HepG2 (cell line): ENCODE data around the gene PARP1. TPM values are rescaled to one million over a fixed set of nuclear protein-coding genes. Genes with fewer than 3 reads are reported as not detected.

ENCODE experiments used
- ATAC-seq: fragments of 200-7000 bp; cut with Tn5 transposase; 3 replicates; pipeline ENCODE4 v1.9.1; 2020; ENCODE audit warnings: mild to moderate bottlenecking, moderate library complexity
- BruUV-seq: library from RNA; stranded (reverse); fragments of 400-500 nt; replicated peaks from 2 replicates; lab custom pipeline; 2021; lab: Mats Ljungman, UMichigan
- CTCF ChIA-PET: fragments of 300-600 bp; formaldehyde crosslinking; extraction: SDS; loops from one replicate; lab custom pipeline; 2021; ENCODE audit warnings: low total read pairs, inconsistent platforms, low intra/inter-chr PET ratio; lab: Yijun Ruan, JAX
- POLR2A ChIA-PET: fragments of 350-600 bp; sonication (Branson Sonifier 250); formaldehyde crosslinking; loops from one replicate; lab custom pipeline; 2020; ENCODE audit warnings: antibody characterized with exemption, inconsistent platforms; lab: Yijun Ruan, JAX
- DNase-seq: peaks from one replicate; pipeline ENCODE4 v3.0.0-alpha.2; 2015; ENCODE audit warnings: low spot score
- FAIRE-seq: peaks from 3 replicates; lab custom pipeline; 2011; peaks lifted over from hg19 to GRCh38; lab: Jason Lieb, UNC
- H2AFZ ChIP-seq: one replicate; pipeline ENCODE4 v1.6.1; 2011; ENCODE audit warnings: low read length, inconsistent platforms
- H3K27ac ChIP-seq: fragments of 300-600 bp; 3 replicates; pipeline ENCODE4 v1.8.0; 2011; ENCODE audit warnings: mixed run types, mild to moderate bottlenecking, mixed read lengths, low read length, inconsistent platforms; ENCODE audit not compliant: insufficient read depth; ENCODE audit errors: extremely low read length
- H3K27me3 ChIP-seq, 2 experiments: fragments of 200-600 bp in 1 of 2; 2 replicates in 1 of 2; 3 replicates in 1 of 2; pipeline versions ENCODE4 v1.6.0 to v1.8.0; 2011; ENCODE audit warnings: low read length in 2 of 2, mild to moderate bottlenecking in 2 of 2, moderate library complexity in 2 of 2, inconsistent platforms in 1 of 2; ENCODE audit not compliant: insufficient read depth in 2 of 2, control insufficient read depth in 1 of 2
- H3K36me3 ChIP-seq, 2 experiments: fragments of 200-600 bp in 1 of 2; replicated peaks in 1 of 2; 2 replicates in 1 of 2; 3 replicates in 1 of 2; pipeline versions ENCODE4 v1.5.1 to v1.8.0; 2011; ENCODE audit warnings: low read length in 2 of 2, inconsistent platforms in 1 of 2; ENCODE audit not compliant: insufficient read depth in 2 of 2, control insufficient read depth in 1 of 2
- H3K4me1 ChIP-seq: 2 replicates; pipeline ENCODE4 v1.5.1; 2012; ENCODE audit warnings: low read length, inconsistent platforms; ENCODE audit not compliant: insufficient read depth
- H3K4me2 ChIP-seq: 2 replicates; pipeline ENCODE4 v1.6.0; 2011; ENCODE audit warnings: low read depth, low read length, inconsistent platforms
- H3K4me3 ChIP-seq, 3 experiments: fragments of 200-600 bp in 1 of 3; sonication (generic), shearing (Covaris generic) in 1 of 3; replicated peaks in 1 of 3; 2 replicates each; pipeline ENCODE4 v1.5.1; 2011 to 2016; ENCODE audit warnings: low read length in 3 of 3, inconsistent platforms in 2 of 3, low read depth in 2 of 3, mild to moderate bottlenecking in 2 of 3, control low read depth in 1 of 3, mixed read lengths in 1 of 3; ENCODE audit not compliant: insufficient read depth in 1 of 3
- H3K79me2 ChIP-seq: one replicate; pipeline ENCODE4 v1.6.1; 2011; ENCODE audit warnings: low read length, inconsistent platforms; ENCODE audit not compliant: insufficient read depth
- H3K9ac ChIP-seq: 2 replicates; pipeline ENCODE4 v1.6.0; 2011; ENCODE audit warnings: mild to moderate bottlenecking, low read depth, low read length, inconsistent platforms; ENCODE audit not compliant: insufficient read depth
- H3K9me3 ChIP-seq: 2 replicates; pipeline ENCODE4 v1.5.1; 2012; ENCODE audit warnings: mild to moderate bottlenecking, low read length
- H4K20me1 ChIP-seq: 2 replicates; pipeline ENCODE4 v1.6.0; 2011; ENCODE audit warnings: inconsistent platforms, mild to moderate bottlenecking, low read length, moderate library complexity; ENCODE audit not compliant: insufficient read depth
- CBX1 ChIP-seq: IDR thresholded peaks from one replicate; pipeline ENCODE4 v1.6.1; 2016; ENCODE audit warnings: antibody characterized with exemption, low read depth
- FOXC1 ChIP-seq: sonication (generic); formaldehyde crosslinking; IDR thresholded peaks from 2 replicates; pipeline ENCODE4 v1.8.0; 2022; ENCODE audit warnings: mild to moderate bottlenecking, missing genetic modification reagents, borderline replicate concordance
- GPN1 ChIP-seq: sonication (generic); formaldehyde crosslinking; IDR thresholded peaks from 2 replicates; pipeline ENCODE4 v1.5.1; 2020; ENCODE audit warnings: missing genetic modification reagents, borderline replicate concordance
- HMG20B ChIP-seq: conservative IDR thresholded peaks from 2 replicates; pipeline ENCODE4 v1.6.1; 2016; ENCODE audit warnings: missing genetic modification reagents, missing compliant biosample characterization
- HMGA1 ChIP-seq: sonication (generic); formaldehyde crosslinking; conservative IDR thresholded peaks from 2 replicates; pipeline ENCODE4 v1.4.0; 2020; ENCODE audit warnings: missing genetic modification reagents
- IKZF4 ChIP-seq: sonication (generic); formaldehyde crosslinking; IDR thresholded peaks from 2 replicates; pipeline ENCODE4 v1.5.1; 2020; ENCODE audit warnings: borderline replicate concordance, mild to moderate bottlenecking, low read depth, missing genetic modification reagents; ENCODE audit errors: not compliant biosample characterization
- NCOA2 ChIP-seq: sonication (generic); formaldehyde crosslinking; IDR thresholded peaks from 2 replicates; pipeline ENCODE4 v1.8.0; 2022; ENCODE audit warnings: inconsistent platforms
- PPARG ChIP-seq: conservative IDR thresholded peaks from 2 replicates; pipeline ENCODE4 v1.6.1; 2016; ENCODE audit warnings: missing biosample characterization, missing genetic modification reagents
- SNAPC2 ChIP-seq: sonication (generic); formaldehyde crosslinking; IDR thresholded peaks from 2 replicates; pipeline ENCODE4 v1.8.1; 2022; ENCODE audit warnings: mild to moderate bottlenecking, missing genetic modification reagents
- SPEN ChIP-seq: sonication (generic); formaldehyde crosslinking; IDR thresholded peaks from 2 replicates; pipeline ENCODE4 v1.5.1; 2020; ENCODE audit warnings: low read depth, mild to moderate bottlenecking, missing genetic modification reagents
- ZFP36L2 ChIP-seq: sonication (generic); formaldehyde crosslinking; IDR thresholded peaks from 2 replicates; pipeline ENCODE4 v1.4.0; 2020; ENCODE audit warnings: missing genetic modification reagents
- ZNF280D ChIP-seq: sonication (generic); formaldehyde crosslinking; IDR thresholded peaks from 2 replicates; pipeline ENCODE4 v1.5.1; 2020; ENCODE audit warnings: mild to moderate bottlenecking, missing genetic modification reagents
- ZNF629 ChIP-seq: sonication (generic); formaldehyde crosslinking; conservative IDR thresholded peaks from 2 replicates; pipeline ENCODE4 v1.5.0; 2020; ENCODE audit warnings: missing genetic modification reagents
- ZNF850 ChIP-seq: sonication (generic); formaldehyde crosslinking; conservative IDR thresholded peaks from 2 replicates; pipeline ENCODE4 v1.9.0; 2021; ENCODE audit warnings: mild to moderate bottlenecking, missing genetic modification reagents
- ZSCAN9 ChIP-seq: IDR thresholded peaks from 2 replicates; pipeline ENCODE4 v1.6.1; 2016; ENCODE audit warnings: borderline replicate concordance
- WGBS: methylation state at CpG from one replicate; pipeline ENCODE4 v1.1.6; 2017; ENCODE audit warnings: low lambda C conversion rate; 5-methylcytosine and 5-hydroxymethylcytosine counted together
- in situ Hi-C: cut with HindIII; loops from 2 replicates; pipeline ENCODE4 v1.10.0; 2017; ENCODE audit warnings: low pct_unique_long_range_greater_than_20kb; ENCODE audit not compliant: extremely low pct_ligation_motif_present
- intact Hi-C: fragments of 100-400 bp; cut with micrococcal nuclease; formaldehyde crosslinking; loops from one replicate; pipeline ENCODE4 v1.10.0; 2022; ENCODE audit not compliant: unreplicated experiment
- polyA plus RNA-seq, 8 experiments: library from polyadenylated mRNA; depleted of rRNA in 3 of 8; stranded (reverse) in 7 of 8; unstranded in 1 of 8; fragments of >200 nt; fragmentation: Illumina TruSeq in 4 of 8; extraction: Trizol in 4 of 8; gene quantifications; 2 replicates each; pipeline versions ENCODE4 v1.2.1 to v1.2.3, GENCODE V29; 2011 to 2016; ENCODE audit warnings: low read depth in 4 of 8, missing spikeins in 1 of 8, mixed read lengths in 1 of 8; ENCODE audit not compliant: insufficient read depth in 1 of 8
- total RNA-seq, 5 experiments: library from RNA; depleted of rRNA; stranded (reverse); fragments of >200 nt; fragmentation: Illumina TruSeq; extraction: Trizol; gene quantifications; 2 replicates each; pipeline ENCODE4 v1.2.3, GENCODE V29; 2016; ENCODE audit warnings: low read depth in 1 of 5
- TF ChIP-seq, protein P1 (sequence below): sonication (generic); formaldehyde crosslinking; IDR thresholded peaks from 2 replicates; pipeline ENCODE4 v1.4.0; 2020; ENCODE audit warnings: missing genetic modification reagents, borderline replicate concordance
- TF ChIP-seq, protein P2 (sequence below): sonication (generic); formaldehyde crosslinking; conservative IDR thresholded peaks from 2 replicates; pipeline ENCODE4 v1.8.0; 2022; ENCODE audit warnings: missing genetic modification reagents

Gene PARP1
- total and polyA plus RNA-seq, 2 of the 13 experiments (the other 11 are each of a cell fraction or from before 2014, with no cell fraction given) = 50.1 to 85.2 TPM

- ChIA-PET CTCF (no interaction called here), POLR2A (no interaction called here)
- Histone ChIP-seq H3K4me3 (no peak overlapping the region), H2AFZ (no peak overlapping the region), H3K79me2 (no peaks in the 10 kb centered on the region), H4K20me1 (no peaks in the 10 kb centered on the region), H3K36me3 (peaks cover 48 to 92% of the 10 kb centered on the region in 2 experiments), H3K27ac (no peak overlapping the region), H3K4me2 (no peak overlapping the region), H3K9me3 (no peaks in the 10 kb centered on the region), H3K27me3 (no peaks in the 10 kb centered on the region), H3K4me1 (no peaks in the 10 kb centered on the region), H3K9ac (no peak overlapping the region)
- ATAC-seq = no peak
- 97% methylated on average over 2 of the region's 2 CpGs for WGBS
- BruUV-seq = no TSS peak
- in situ Hi-C loops = no loop called here
- no peak for DNase-seq
- no peak for FAIRE-seq
- intact Hi-C loops = no loop called here
- TF ChIP-seq ZNF629 (CRISPR knock-in tag) (no peak), ZNF850 (CRISPR knock-in tag) (no peak), NCOA2 (CRISPR knock-in tag) (no peak), SNAPC2 (CRISPR knock-in tag) (no peak), ZSCAN9 (CRISPR knock-in tag) (no peak), HMGA1 (CRISPR knock-in tag) (no peak), ZFP36L2 (CRISPR knock-in tag) (no peak), HMG20B (CRISPR knock-in tag) (no peak), SPEN (no peak), CBX1 (no peak), FOXC1 (CRISPR knock-in tag) (no peak), PPARG (no peak), IKZF4 (CRISPR knock-in tag) (no peak), GPN1 (CRISPR knock-in tag) (no peak), ZNF280D (no peak)
- TF ChIP-seq, protein P1, sequence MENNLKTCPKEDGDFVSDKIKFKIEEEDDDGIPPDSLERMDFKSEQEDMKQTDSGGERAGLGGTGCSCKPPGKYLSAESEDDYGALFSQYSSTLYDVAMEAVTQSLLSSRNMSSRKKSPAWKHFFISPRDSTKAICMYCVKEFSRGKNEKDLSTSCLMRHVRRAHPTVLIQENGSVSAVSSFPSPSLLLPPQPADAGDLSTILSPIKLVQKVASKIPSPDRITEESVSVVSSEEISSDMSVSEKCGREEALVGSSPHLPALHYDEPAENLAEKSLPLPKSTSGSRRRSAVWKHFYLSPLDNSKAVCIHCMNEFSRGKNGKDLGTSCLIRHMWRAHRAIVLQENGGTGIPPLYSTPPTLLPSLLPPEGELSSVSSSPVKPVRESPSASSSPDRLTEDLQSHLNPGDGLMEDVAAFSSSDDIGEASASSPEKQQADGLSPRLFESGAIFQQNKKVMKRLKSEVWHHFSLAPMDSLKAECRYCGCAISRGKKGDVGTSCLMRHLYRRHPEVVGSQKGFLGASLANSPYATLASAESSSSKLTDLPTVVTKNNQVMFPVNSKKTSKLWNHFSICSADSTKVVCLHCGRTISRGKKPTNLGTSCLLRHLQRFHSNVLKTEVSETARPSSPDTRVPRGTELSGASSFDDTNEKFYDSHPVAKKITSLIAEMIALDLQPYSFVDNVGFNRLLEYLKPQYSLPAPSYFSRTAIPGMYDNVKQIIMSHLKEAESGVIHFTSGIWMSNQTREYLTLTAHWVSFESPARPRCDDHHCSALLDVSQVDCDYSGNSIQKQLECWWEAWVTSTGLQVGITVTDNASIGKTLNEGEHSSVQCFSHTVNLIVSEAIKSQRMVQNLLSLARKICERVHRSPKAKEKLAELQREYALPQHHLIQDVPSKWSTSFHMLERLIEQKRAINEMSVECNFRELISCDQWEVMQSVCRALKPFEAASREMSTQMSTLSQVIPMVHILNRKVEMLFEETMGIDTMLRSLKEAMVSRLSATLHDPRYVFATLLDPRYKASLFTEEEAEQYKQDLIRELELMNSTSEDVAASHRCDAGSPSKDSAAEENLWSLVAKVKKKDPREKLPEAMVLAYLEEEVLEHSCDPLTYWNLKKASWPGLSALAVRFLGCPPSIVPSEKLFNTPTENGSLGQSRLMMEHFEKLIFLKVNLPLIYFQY = no peak
- TF ChIP-seq, protein P2, sequence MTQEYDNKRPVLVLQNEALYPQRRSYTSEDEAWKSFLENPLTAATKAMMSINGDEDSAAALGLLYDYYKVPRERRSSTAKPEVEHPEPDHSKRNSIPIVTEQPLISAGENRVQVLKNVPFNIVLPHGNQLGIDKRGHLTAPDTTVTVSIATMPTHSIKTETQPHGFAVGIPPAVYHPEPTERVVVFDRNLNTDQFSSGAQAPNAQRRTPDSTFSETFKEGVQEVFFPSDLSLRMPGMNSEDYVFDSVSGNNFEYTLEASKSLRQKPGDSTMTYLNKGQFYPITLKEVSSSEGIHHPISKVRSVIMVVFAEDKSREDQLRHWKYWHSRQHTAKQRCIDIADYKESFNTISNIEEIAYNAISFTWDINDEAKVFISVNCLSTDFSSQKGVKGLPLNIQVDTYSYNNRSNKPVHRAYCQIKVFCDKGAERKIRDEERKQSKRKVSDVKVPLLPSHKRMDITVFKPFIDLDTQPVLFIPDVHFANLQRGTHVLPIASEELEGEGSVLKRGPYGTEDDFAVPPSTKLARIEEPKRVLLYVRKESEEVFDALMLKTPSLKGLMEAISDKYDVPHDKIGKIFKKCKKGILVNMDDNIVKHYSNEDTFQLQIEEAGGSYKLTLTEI (CRISPR knock-in tag) = no peak
Measured at GRCh38 chr1:226378071-226378470, 29.8 kb downstream of the PARP1 start.
